Caki2 (cell line): ENCODE results near the gene PYGM. TPM values are rescaled to one million over a fixed set of nuclear protein-coding genes. Genes with fewer than 3 reads are reported as not detected.
A peak's percentile ranks its signal among the peaks of the same experiment; 100 is the strongest.

Source experiments
- DNase-seq: peaks from one replicate; pipeline ENCODE4 v3.0.0-alpha.2; 2015; ENCODE audit warnings: low read depth
- in situ Hi-C: cut with HindIII; loops from 2 replicates; pipeline ENCODE4 v1.10.0; 2016; ENCODE audit warnings: low sequenced_read_pairs, low pct_unique_long_range_greater_than_20kb, mixed read lengths
- total RNA-seq: library from RNA; depleted of rRNA; stranded (reverse); fragments of >200 nt; shearing (Covaris generic); gene quantifications from 2 replicates; pipeline ENCODE4 v1.2.3, GENCODE V29; 2014; ENCODE audit warnings: low replicate concordance

PYGM gene
- total RNA-seq, 1 experiment from 2014 or later: not detected

- peak; percentile 61 for DNase-seq
- in situ Hi-C loops: no loop called here
These were observed 14.0 kb downstream of the PYGM start for GRCh38 chr11:64745521-64746328.

- in situ Hi-C loops: no loop called here
- DNase-seq: no peak
These were observed 14.6 kb downstream of the PYGM start for GRCh38 chr11:64745189-64745520.

- no peak for DNase-seq
- in situ Hi-C loops: no loop called here
These were observed 15.1 kb downstream of the PYGM start for GRCh38 chr11:64744544-64745188.

GRCh38 chr11:64743591-64744543 is 15.9 kb downstream of the PYGM start, which contains the start of gene RASGRP2:
Gene RASGRP2, minus strand, starts transcription at chr11:64744142. Its CDS starts 1,276 bp downstream, at chr11:64742866.
- in situ Hi-C loops: no loop called here
- DNase-seq: peak; percentile 41

- no peak for DNase-seq
- in situ Hi-C loops: no loop called here
These were observed 16.7 kb downstream of the PYGM start for GRCh38 chr11:64742889-64743590.

GRCh38 chr11:64742087-64742888 is 17.5 kb downstream of the PYGM start:
- no peak for DNase-seq
- in situ Hi-C loops: no loop called here

GRCh38 chr11:64741375-64742086 is 18.2 kb downstream of the PYGM start:
- DNase-seq: no peak
- in situ Hi-C loops: no loop called here

GRCh38 chr11:64739871-64740270 is 19.9 kb downstream of the PYGM start:
- in situ Hi-C loops: no loop called here
- no peak for DNase-seq

- in situ Hi-C loops: no loop called here
- no peak for DNase-seq
These were observed 23.1 kb downstream of the PYGM start for GRCh38 chr11:64736654-64737053.

- in situ Hi-C loops: no loop called here
- no peak for DNase-seq
These were observed 24.0 kb downstream of the PYGM start for GRCh38 chr11:64735725-64736259.

- no peak for DNase-seq
- in situ Hi-C loops: no loop called here
These were observed 24.7 kb downstream of the PYGM start for GRCh38 chr11:64734811-64735724.

- in situ Hi-C loops: no loop called here
- no peak for DNase-seq
These were observed 28.2 kb downstream of the PYGM start for GRCh38 chr11:64731601-64732000.

GRCh38 chr11:64729851-64730382 is 29.9 kb downstream of the PYGM start:
- in situ Hi-C loops: no loop called here
- DNase-seq: peak; percentile 25

- in situ Hi-C loops: no loop called here
- no peak for DNase-seq
These were observed 30.9 kb downstream of the PYGM start for GRCh38 chr11:64728757-64729365.

- in situ Hi-C loops: no loop called here
- DNase-seq: no peak
These were observed 32.8 kb downstream of the PYGM start for GRCh38 chr11:64726867-64727530.
